ENCODE data around the gene VAPA.

GRCh38 chr18:9958861-9959399 lies 45.1 kb downstream of the VAPA start:
- TF ChIP-seq CTCF (IDR thresholded peaks at IDR 0.05): no peak
- no peak for TF ChIP-seq FOXM1 (IDR thresholded peaks at IDR 0.05; ENCODE audit: low read depth)
- no peak for TF ChIP-seq EZH2phosphoT487 (IDR thresholded peaks at IDR 0.05; ENCODE audit: borderline replicate concordance, low read depth)
- no peak for TF ChIP-seq ZBTB33 (IDR thresholded peaks at IDR 0.05; ENCODE audit: borderline replicate concordance, low read depth)
- no peak for TF ChIP-seq USF1 (IDR thresholded peaks at IDR 0.05; ENCODE audit: borderline replicate concordance, low read depth)
- TF ChIP-seq POLR2AphosphoS5 (IDR thresholded peaks at IDR 0.05; ENCODE audit: low read depth, low read length): no peak
- TF ChIP-seq MAX (IDR thresholded peaks at IDR 0.05; ENCODE audit: low read depth): no peak
- TF ChIP-seq RFX5 (IDR thresholded peaks at IDR 0.05; ENCODE audit: low read length): no peak
- TF ChIP-seq REST (IDR thresholded peaks at IDR 0.05; ENCODE audit: low read depth, low read length): no peak
- TF ChIP-seq EP300 (IDR thresholded peaks at IDR 0.05; ENCODE audit: borderline replicate concordance in 1 of 2, low read depth in 1 of 2, low read length in 1 of 2): no peak
- TF ChIP-seq NFIC (IDR thresholded peaks at IDR 0.05; ENCODE audit: borderline replicate concordance): no peak
- TF ChIP-seq TAF1 (IDR thresholded peaks at IDR 0.05; ENCODE audit: borderline replicate concordance, low read depth, low read length): no peak

All from SK-N-SH (cell line).